Stimulated activated CD4-positive, alpha-beta T cell treated with anti-CD3 and anti-CD28 coated beads, Interleukin-4, amount 100 ng/mL, for 1 hour (primary cell): Measurements from ENCODE around the gene PARD3.
"Not testable (repeated sequence)": the region's sequence is repeated elsewhere in the genome, so short reads cannot be mapped to it uniquely, and the experiment has no call there.

Experiments
- DNase-seq: peaks from one replicate; pipeline ENCODE4 v3.0.0-alpha.2; 2020

PARD3 gene

DNA sequence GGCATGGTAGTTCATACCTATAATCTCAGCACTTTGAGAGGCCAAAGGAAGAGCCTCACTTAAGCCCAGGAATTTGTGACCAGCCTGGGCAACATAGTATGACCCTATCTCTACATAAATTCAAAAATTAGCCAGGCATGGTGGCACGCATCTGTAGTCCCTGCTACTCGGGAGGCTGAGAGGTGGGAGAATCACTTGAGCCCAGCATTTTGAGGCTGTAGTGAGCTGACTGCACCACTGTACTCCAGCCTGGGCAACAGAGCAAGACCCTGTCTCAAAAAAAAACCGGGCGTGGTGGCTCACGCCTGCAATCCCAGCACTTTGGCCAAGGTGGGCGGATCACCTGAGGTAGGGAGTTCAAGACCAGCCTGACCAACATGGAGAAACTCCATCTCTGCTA lies 19.8 kb downstream of the PARD3 start:
- no peak for DNase-seq

DNA sequence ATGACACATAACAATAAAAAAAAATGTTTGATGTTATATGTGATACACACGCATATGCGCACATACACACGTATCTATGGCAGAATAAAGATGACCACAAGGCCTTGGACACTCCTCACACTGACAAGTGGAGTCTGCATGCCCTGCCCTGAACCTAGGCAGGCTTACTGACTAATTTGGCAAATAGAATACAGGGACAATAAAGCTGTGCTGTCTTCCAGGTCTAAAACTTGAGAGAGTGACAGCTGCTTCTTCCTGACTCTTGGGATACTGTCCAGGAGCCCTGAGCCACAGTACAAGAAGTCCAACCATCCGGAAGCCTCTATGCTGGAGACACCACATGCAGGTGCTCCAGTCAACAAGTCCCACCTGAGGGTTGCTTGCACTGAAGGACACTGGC lies 20.3 kb downstream of the PARD3 start:
- DNase-seq = no peak

DNA sequence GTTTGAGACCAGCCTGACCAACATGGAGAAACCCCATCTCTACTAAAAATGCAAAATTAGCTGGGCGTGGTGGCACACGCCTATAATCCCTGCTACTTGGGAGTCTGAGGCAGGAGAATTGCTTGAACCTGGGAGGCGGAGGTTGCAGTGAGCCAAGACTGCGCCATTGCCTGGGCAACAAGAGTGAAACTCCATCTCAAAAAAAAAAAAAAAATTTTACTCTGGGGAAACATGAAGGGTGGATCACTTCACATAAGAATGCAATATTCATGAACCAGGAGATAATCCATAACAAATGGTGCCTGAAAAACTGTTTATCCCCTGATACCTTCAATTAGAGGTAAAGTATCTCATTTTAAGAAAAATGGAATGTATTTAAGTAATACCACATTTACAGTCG lies 21.5 kb downstream of the PARD3 start:
- not testable (repeated sequence) for DNase-seq

DNA sequence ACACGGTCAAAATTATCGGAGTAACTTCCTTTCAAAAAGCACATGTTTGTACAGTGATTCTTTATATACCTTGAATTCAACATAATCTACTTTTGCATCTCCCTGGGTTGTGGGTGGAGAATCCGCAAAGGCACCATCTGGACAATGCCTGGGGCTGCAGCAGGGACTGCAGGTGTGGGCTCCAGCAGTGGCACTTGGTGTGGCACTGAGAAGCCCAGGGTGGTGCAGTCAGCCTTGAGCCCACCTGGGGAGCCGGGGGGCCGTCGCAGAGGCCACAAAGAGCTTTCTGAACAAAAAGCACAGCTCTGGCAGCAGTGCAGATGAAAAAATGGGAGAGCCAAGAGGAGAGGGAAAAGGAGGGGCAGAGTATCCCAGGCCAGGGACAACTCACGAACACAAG lies 22.2 kb downstream of the PARD3 start:
- DNase-seq = no peak

DNA sequence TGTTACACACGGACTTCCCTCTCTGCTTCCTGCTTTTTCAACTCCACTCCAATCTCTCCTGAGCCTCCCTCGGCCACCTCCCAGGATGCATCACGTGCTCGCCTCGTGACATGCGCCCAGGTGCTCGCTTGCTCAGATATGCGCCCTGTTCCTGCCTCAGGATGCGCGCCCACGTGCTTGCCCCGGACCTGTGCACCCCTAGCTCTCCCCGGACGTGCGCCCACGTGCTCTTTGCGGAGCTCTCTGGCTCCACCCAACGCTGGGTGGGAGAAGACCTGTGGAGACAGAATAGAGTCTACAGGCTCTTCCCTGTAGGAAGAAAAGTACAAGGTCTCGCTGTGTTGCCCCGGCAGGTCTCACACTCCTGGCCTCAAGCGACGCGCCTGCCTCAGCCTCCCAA lies 23.1 kb downstream of the PARD3 start:
- no peak for DNase-seq

DNA sequence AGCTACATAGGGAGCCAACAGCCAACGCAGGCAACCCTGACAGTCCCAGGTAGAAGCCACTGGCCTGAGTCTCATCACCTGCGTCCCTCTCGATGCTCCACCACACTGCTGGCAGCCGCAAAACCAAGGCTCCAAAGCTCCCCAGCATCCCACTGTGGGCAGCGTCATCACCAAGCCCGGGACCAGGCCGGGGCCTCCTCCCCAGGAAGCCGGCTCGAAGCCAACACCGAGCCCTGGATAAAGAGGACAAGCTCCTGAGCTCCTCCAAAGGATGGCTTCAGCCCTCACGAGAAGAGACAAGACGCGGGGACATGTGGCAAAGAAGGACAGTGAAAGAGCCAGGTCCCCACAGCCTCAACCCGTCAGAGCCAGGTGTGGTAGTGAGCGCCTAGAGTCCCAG lies 23.9 kb downstream of the PARD3 start:
- no peak for DNase-seq

DNA sequence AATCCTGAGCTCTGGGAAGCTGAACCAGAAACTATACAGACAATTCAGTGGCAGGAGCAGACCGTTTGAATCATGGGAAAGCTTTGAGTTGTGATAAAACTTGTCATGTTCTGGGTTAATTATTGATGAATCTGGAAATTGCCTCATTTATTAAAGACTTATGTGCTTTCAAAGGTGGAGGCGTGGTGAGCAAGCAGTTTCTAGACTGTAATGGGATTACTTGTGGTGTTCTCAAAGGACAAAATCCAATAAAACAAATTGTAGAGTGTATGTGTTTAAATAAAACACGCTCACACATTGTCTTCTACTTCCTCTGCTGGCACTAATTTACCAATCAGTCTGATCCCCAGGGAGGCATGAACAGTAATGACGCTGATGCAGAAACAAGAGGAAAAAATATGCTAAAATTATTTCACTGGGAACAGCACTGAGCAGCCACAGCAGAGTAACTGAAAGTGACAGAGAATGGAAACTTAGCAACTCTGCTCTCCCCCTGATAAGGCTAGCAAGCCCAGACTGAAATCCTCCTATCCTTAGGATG lies 25.1 kb downstream of the PARD3 start:
- no peak for DNase-seq

DNA sequence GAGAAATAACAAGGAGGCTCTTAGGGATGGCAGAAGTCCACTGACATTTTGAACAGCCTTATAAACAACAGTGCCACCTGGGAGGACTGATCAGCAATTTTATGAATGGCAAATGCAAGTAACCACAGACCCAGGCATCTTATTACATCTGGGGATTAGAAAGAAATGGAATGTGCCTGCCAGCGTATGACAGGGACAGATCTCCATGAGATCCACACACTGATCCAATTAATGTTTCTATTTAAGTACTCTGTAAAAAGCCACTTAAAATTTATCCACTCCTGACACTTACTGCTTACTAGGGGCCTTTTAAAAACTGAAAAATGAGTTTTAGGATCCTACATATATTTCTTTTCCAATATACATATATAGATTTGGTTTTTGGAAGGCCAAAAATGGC lies 28.6 kb downstream of the PARD3 start:
- DNase-seq = no peak

DNA sequence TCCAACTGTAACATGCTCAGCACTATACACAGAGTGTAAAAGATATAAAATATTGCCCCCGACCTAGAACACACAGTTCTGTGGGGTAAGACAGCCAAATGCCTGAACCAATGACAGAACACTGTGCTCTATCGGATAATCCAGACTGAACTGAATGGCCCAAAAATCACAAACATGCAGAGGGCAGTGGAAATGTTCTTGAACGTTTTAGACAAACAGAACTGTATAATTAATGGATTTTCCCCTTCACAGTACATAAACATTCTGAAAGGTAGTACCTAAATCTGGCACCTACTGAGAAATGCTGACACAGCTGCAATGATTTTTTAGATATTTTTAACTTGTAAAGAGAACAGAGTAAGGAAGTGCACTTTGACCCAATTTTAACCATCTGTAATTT lies 33.4 kb downstream of the PARD3 start:
- no peak for DNase-seq

DNA sequence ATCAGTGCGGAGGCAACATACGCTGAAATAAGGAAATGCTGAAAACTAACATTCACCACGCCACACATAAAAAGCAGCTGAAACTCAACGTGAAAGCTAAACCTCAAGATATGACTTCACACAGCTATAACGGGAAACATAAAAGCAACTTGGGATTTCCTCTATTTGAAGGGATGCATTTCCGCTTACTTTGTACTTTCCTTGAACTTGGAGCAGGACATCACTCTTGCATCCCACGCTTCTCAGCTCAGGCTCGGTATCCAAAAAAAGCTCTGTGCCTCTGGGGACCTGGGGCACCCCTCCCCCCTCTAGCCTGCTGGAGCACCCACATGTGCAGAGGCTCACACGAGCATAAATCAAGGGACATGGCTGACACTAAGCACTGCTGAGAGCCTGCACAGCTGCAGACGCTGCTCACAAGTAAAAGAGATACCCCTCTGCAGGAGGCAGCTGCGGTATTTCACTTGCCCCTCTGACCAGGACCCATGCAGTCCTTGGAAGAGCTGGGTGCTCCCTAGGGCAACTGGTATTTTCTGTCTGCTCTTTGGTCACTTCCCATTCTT lies 34.2 kb downstream of the PARD3 start:
- DNase-seq = no peak

DNA sequence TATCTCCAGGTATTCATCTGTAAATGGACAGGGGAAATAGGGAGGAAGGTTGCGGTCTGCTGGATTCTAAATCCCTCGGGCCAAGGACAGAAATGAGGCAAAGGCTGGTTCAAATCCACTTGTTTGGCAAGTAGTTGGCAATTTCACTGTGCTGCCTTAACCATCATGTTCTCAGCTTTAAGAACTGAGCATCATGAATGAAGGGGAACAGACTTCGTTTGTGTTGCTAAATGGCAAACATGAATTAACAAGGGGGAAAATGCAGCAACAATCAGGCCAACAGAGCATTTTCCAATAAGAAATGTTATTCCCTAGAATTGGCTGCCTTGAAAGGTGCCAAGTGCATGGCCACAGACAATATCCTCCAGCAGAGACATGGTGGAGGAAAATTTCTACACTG lies 36.9 kb downstream of the PARD3 start:
- DNase-seq = no peak

DNA sequence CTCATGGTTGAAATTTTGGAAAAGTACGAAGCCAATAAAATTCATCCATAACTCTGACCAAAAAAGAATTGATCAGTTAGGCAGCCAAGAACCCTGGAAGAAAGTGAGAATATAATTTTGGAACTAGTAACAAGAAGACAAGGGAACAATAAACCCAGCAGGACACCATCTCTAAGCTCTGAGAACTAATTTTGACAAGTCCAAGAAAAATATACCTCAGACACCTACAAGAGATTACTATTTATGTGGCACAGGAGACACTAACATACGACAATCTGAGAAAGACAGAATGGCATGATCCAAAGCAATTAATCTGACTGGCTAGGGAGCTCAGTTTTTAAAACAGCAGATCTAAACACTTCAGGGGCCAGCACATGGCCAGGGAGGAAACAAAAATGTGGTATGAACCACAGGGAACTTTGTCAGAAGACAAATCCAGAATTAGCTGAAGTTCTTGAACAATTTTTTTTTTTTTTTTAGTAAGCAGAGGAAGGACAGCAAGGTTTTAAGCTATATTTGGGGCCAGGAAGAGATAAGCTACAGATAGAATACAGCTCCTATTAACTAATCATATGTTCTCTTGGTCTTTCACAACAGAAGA lies 38.9 kb downstream of the PARD3 start:
- no peak for DNase-seq

DNA sequence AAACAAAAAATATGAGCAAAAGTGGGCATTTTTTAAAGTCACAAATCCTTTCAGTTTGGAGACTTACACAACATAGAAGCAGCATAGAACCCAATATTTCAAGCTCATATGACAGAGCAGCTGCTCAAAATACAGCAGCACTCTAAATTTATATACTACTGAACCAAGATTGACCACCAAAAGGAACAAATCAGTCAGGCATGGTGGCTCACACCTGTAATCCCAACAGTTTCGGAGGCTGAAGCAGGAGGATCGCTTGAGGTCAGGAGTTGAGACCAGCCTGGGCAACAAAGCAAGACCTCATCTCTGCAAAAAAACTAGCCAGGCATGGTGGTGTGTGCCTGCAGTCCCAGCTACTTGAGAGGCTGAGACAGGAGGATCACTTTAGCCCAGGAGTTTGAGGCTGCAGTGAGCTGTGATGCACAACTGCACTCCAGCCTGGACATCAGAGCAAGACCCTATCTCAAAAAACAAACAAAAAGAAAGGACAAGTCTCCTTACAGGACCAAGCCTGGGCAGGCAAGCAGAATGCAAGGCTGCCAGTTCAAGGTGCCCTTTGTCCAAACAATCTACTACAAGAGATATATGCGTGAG lies 40.0 kb downstream of the PARD3 start:
- DNase-seq = no peak

DNA sequence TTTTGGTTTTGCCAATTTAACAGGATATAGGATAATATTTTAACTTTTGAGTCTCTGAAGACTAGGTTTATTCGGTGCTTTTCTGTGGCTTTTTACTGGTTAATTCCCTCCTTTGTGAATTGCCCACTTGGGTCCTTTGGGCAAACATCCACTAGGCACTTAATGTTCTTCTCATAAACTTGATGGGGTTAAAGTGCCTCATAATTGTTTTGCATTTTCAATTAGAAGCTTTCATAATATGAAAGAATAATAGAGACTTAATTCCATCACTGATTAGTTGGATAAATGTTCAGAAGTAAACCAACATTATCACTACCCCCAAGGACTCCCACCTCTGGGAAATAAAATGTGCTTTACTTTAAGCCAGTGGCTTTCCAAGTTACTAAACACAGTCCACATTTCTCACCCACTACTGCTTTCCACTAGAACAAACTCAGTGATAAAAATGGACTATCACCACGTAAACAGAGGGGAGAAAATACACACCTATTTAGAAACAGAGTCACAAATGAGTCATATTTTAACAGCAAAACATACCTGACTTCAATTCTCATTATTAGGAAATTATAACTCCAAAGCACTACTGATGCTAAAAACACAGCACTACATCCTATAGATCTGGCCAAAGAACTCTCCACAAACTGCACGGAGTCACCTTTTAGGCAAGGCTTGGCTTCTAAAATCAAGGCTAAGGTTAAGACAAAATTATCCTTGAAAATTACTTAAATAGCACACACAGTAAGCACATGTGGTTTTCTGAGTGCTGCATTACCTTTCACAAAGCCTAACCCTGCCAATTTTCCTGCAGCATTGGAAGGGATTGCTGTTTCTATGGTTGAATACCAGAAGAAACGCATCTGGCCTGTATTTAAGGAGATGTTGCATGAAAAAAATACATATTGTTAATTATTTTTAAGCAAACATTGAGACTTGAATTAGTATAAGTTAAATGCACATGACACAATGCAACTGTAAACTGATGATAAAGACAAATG lies 41.2 kb downstream of the PARD3 start:
- no peak for DNase-seq

DNA sequence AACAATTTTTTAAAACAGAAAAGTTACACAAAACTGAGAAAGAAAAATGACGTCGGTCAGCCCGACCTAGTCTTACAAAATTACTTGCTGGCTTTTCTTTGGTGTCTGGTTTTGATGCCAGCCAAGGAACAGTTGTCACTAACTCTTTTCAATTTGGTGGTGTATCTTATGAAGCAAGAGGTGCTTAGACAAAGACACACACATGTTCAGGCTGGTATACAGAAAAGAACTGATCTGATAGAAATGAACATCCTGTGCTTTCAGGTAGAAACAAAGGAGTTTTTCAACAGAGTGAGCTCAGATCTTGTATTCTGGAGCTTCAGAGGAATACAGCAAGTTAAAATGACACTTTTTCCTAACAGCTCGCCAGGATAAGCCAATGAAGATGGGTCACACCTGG lies 43.6 kb downstream of the PARD3 start:
- no peak for DNase-seq

DNA sequence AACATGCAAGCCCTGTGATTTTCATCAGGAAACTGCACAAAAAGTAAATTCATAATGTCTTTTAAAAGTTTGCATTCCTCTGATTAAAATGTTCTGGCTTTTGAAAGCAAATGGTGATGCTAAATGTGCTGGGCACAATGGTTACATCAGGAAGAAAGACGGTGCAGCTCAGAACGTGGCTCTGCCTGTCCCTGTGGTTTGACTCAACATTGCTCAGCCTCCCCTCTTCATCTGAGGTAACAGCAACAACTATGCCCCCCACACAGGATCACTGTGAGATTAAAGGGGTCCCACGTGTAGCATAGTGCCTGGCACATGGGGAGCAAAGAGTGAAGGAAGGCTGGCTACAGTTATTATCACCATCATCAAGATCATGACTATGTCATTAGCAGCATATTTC lies 44.0 kb downstream of the PARD3 start:
- no peak for DNase-seq

DNA sequence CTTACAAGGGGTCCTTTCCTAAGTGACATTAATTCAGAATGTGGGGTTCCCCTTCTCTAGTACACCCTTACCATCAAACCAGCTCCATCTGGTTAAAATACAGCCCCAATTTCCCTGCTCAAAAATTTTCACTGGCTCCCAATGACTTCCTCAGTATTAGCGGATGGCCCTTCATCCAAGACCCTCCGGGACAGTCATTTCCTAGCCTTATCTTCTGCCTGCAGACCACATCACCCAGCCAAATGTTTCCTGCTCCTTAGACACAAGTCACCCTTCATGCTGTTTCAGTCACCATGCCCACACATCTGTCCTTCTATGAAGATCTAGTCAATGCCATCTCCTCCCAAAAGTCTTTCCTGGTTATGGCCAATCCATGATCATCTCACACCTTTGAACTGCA lies 45.2 kb downstream of the PARD3 start:
- no peak for DNase-seq

DNA sequence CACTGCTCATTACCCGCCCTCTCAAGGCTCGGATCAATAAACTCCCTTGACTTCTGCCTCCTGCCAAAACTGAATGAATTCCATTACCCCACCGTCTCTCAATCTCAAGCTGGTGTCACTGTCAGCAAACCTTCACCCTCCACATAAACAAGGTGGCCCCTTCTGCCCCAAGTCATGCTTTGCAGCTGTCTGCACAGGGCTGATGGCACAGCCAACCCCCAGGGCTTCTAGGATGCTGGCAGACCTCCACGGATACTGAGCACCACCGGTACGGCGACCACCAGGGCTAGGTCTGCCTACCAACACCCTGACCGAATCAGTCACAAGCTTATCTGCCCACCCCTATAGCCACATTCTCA lies 46.1 kb downstream of the PARD3 start:
- no peak for DNase-seq

DNA sequence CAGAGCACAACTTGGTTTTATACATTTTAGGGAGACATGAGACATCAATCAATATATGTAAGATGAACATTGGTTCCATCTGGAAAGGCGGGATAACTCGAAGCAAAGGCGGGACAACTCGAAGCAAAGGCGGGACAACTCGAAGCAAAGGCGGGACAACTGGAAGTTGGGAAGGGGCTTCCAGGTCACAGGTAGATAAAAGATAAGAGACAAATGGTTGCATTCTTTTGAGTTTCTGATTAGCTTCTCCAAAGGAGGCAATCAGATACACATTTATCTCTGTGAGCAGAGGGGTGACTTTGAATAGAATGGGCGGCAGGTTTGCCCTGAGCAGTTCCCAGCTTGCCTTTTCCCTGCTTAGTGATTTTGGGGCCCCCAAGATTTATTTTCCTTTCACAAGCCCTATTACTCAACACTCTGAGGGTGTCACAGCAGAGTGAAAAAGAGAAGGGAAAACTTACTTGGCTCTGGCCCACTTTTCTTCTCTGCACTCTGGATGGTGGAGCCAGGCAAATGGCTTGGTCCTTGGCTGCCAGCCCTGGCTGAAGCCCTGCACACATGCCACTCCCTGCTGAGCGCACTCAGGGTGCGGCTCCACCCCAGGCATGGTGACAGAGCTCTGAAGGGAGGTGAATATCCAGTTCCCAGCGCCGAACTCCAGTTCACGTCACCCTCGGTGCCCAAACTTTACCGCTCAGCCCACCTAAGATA lies 46.7 kb downstream of the PARD3 start:
- no peak for DNase-seq

DNA sequence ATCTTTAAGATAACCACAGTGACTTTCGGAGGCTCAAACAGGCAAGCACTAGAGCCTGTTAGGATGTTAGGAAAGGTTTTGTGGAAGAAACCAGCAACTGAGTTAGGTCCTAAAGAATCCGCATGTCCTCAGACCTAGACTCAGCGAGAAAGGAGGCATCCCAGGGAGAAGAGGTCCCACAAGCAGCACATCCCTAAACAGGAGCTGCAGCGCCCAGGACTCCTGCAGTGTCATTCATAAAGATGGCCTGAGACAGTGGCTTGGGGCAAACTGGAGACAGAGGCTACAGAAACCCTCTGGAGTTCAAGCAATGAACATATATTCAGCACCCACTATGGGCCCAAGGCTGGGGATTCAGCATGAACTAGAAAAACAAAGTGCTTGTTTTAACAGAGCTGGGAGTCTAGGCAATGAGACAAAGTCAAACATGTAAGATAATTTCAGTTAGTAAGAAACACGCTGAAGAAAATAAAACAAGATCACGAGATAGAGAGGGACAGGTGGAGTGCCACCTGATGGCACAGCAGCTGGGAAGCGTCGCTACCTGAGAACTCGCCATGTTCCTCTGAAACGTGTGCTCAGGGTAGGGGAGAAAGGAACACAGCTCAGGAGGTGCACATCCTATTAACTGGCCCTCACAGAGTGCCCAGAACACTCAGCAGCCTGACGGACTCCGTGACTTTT lies 48.1 kb downstream of the PARD3 start:
- no peak for DNase-seq

DNA sequence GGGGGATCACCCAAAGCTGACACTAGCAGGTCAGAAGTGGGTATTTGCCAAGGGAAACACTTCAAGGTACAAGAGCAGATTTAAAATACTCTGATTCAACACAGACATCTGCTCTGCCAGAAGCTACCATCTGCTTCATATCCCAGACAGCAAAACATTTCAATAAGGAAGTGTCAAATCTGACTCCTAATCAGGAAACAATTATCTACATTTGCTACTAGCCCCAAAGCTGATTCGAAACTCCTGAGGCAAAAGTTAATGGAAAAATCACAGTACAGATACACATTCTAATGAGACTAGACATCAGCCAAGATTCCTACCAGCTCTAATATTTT lies 48.9 kb downstream of the PARD3 start:
- DNase-seq = no peak

DNA sequence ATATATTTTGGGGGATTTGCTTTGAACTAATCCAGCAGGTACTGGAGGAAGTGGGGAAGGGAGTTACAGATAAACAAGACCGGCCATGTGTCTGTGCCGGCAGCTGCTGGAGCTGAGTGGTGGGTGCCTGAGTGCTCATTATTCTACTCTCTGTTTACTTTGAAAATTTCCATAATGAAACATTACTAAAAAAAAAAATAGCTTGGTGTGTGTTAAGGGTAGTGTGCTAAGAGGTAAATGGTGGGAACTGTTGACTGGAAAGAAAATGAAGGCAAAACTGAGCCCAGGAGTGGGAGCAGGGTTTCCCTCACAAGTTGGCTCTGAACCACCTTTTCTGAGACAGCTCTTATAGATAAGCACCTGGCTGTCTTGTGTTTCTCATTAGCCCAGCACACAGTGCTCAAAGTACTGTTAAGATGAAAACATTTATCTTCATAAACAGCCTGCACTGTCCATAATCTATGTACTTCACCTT lies 50.6 kb downstream of the PARD3 start:
- no peak for DNase-seq
